Gastrocnemius medialis (tissue), 4 donors: ENCODE data around the gene SSX2IP. TPM values are rescaled to one million over a fixed set of nuclear protein-coding genes. Genes with fewer than 3 reads are reported as not detected.

Experiments used
- total RNA-seq, 4 donors: library from RNA; depleted of rRNA; stranded (reverse); fragments of >200 nt; gene quantifications; one replicate each; pipeline versions ENCODE4 v1.1.0 to v1.2.3, GENCODE V29; 2016

The SSX2IP gene
- total RNA-seq, 4 donors from 2014 or later: 3.5 to 7.0 (median 4.7) TPM

Other genes with a start within 250 kb of the SSX2IP start
- 10 to 100 TPM; 35.9 to 61.9 (median 52.4) TPM for gene RPF1, start 211.2 kb downstream of the SSX2IP start, total RNA-seq
- under 1 TPM in 1 of 4 donors, not detected in 3; 0.35 TPM for gene SPATA1, start 184.1 kb downstream of the SSX2IP start, total RNA-seq
- gene GNG5, start 183.9 kb downstream of the SSX2IP start, total RNA-seq: 100 to 1,000 TPM; 122 to 168 (median 128) TPM
- gene CTBS, start 116.0 kb downstream of the SSX2IP start, total RNA-seq: 1 to 10 TPM; 4.0 to 6.6 (median 4.7) TPM
- not detected for gene LPAR3, start 202.7 kb upstream of the SSX2IP start, total RNA-seq